Spleen (tissue), 7 donors: ENCODE results near the gene COL27A1.

Experiments
- CTCF ChIP-seq, 11 experiments: fragments of 200-600 bp in 7 of 11; fragments of 450-650 bp in 4 of 11; sonication (generic) in 4 of 11; IDR thresholded peaks in 8 of 11; conservative IDR thresholded peaks in 3 of 11; 1 replicate in 7 of 11; 2 replicates in 4 of 11; pipeline versions ENCODE4 v1.4.0 to v1.8.0; 2016 to 2021; ENCODE audit warnings: antibody characterized with exemption in 11 of 11, inconsistent platforms in 4 of 11, mild to moderate bottlenecking in 1 of 11
- POLR2A ChIP-seq, 3 donors: fragments of 450-650 bp; IDR thresholded peaks; one replicate each; pipeline ENCODE4 v1.5.1; 2017; ENCODE audit warnings: antibody characterized with exemption in 3 of 3, mild to moderate bottlenecking in 1 of 3
- POLR2AphosphoS5 ChIP-seq, 3 donors: sonication (generic); formaldehyde crosslinking; IDR thresholded peaks; one replicate each; pipeline ENCODE4 v1.5.1; 2017; ENCODE audit warnings: antibody characterized with exemption in 3 of 3
- donor health status: DM: no; HTN: no; CAD: no; lungs with moderate emphysema.
- donor health status: DM: no; HTN: no; CAD: no.
- donor health status: DM: no; HTN: no; CAD: no.

- TF ChIP-seq CTCF (IDR thresholded peaks at IDR 0.05 in 8 of 11, conservative IDR thresholded peaks at IDR 0.05 in 3 of 11) = peak; percentile 70 to 96 (median 92)
- TF ChIP-seq POLR2A (IDR thresholded peaks at IDR 0.05) = no peak
- TF ChIP-seq POLR2AphosphoS5 (IDR thresholded peaks at IDR 0.05) = peak in 2 of 3 donors; percentile 52 to 53
These were observed at the start of gene COL27A1 for GRCh38 chr9:114155263-114155994.
